ENCODE measurements around the gene TMSB4Y.

The TMSB4Y gene

DNA sequence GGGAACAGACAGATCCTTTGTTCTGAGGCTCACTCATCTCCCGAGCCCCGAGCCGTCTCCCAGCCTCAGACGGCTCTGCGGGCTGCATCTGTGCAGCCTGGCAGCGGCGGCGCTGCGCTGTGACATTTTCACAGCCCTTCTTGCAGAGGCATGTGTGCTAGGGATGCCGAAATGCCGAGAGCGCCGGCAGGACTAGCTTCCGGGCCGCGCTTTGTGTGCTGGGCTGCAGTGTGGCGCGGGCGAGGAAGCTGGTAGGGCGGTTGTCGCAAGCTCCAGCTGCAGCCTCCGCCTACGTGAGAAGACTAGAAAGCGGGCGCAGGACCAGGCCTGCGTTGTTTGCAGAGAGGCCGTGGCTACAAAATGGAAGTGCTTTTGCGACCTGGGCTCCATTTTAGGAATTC, at the start of gene TMSB4Y:
TMSB4Y (plus strand) TSS at position 332 of the 401 bp plus-strand sequence.
- peak; percentile 43 to 50 for DNase-seq (ENCODE audit: low read depth in 1 of 2, low spot score in 1 of 2)

DNA sequence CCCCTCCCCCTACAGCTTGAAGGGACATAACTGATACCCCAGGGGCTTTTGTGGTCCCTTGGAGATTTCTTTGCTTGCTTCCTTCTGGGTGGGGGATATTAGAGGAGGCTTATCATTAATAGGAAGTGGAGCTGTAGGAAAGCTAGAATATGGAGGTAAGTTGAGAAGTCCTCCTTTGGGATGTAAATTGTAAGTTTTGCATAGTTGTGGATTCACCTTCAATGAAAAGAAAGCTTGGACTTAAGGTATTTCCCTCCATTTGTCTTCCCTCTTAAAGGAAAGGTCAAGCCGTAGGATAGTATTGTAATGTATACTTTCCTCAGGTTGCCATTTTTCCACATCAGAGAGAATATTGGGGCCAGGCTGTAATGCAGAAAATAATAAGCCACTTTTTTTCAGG, 39.5 kb upstream of the TMSB4Y start:
- no peak for DNase-seq (ENCODE audit: low read depth in 1 of 2, low spot score in 1 of 2)

DNA sequence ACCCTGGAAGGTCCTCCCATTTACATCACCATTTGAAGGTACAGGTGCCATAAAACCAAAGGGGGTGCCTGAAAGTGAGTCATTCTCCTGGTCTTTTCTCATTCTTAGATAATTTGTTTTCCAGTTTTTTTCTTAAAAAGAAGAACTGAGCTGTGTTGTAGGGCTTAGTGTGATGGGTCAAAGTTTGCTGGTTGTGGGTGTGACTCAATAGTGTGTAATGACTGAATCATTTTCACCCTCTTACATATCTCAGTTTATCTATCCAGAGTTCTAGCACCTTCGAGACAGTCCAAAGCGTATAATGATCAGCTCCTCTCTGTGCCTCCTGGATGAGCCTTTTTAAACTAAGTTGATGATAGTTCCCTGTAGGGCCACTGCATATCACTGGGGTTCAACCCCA, 32.6 kb upstream of the TMSB4Y start:
- DNase-seq (ENCODE audit: low read depth in 1 of 2, low spot score in 1 of 2): no peak

DNA sequence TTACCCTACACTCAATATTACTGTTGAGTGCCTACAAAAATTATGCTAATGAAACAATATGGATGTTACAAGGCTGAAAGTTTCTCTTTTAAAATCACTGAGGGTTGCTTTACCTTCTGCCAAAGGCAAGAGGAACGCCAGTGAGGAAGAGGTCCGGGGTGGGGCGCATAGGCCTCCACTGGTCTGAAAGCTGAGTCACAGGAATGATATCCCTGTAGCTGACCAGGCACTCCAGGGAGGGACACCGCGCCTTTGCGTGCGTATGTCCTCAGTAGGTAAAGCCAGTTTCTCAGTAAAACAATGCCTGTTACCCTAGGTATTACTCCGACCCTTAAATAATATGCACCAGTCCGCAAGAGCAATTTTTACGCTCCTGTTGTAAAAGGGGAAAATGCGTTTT, 1.4 kb upstream of the TMSB4Y start:
- DNase-seq (ENCODE audit: low read depth in 1 of 2, low spot score in 1 of 2): no peak

DNA sequence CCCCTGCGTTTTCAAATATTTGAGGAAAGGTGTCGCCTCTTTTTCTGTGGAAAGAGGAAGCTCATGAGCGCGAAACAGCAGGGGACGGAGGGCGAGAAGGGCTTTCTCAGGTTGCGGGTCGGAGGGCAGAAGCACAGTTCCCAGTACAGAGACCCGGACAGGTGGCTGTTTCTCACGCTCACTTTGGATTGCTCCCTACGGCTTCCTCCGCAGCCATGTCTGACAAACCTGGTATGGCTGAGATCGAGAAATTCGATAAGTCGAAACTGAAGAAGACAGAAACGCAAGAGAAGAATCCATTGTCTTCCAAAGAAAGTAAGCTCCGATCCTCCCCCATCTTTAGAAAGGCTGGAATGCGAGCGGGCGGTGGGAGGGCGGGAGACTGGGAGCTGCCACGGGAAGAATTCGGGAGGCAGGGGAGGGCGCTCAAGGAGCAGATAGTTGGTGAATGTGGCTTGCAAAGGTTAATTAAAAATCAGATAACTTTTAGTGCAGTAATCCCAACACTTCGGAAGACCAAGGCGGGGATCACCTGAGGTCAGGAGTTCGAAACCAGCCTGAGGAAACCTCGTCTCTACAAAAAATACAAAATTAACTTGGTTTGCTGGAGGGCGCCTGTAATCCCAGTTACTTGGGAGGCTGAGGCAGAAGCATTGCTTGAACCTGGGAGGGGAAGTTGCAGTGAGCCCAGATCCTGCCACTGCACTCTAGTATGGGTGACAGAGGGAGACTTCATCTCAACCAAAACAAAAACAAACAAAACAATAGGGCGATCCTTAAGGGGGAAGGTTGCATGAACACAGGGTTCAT, 627 bp downstream of the TMSB4Y start:
- no peak for DNase-seq (ENCODE audit: low read depth in 1 of 2, low spot score in 1 of 2)

DNA sequence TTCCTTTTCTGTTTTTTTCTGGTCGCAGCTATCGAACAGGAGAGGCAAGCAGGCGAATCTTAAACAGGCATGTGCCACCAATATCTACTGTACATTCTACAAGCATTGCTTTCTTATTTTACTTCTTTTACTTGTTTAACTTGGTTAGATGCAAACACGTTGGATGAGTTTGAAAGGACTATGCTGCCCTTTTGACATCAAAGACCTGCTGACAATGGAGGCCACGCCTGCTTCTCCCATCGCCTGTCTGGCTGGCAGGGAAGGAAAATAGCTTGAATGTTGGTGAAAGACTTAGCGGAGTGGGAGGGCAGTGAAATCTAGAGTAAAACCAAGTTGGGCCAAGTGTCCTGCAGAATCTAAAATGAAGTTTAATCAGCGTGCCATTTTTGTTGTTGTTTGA, 1.5 kb downstream of the TMSB4Y start:
- DNase-seq (ENCODE audit: low read depth in 1 of 2, low spot score in 1 of 2): no peak

DNA sequence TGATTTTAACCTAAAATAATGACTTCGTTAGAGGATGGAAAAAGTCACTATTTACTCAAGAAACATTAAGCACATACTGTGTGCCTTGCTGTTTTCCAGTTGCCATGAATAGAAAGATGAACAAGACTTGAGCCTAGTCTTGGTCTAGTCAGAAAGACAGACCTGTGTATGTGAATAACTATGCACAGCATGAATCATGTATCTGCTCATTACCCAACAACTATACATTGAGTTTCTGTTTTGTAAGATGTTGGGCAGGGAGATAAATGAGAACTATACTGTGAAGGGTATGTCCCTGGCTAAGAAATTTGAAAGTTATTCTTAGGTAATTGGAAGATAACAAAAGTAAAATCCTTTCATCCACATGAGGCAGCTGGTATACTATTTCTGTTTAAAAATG, 4.3 kb downstream of the TMSB4Y start:
- DNase-seq (ENCODE audit: low read depth in 1 of 2, low spot score in 1 of 2): no peak

DNA sequence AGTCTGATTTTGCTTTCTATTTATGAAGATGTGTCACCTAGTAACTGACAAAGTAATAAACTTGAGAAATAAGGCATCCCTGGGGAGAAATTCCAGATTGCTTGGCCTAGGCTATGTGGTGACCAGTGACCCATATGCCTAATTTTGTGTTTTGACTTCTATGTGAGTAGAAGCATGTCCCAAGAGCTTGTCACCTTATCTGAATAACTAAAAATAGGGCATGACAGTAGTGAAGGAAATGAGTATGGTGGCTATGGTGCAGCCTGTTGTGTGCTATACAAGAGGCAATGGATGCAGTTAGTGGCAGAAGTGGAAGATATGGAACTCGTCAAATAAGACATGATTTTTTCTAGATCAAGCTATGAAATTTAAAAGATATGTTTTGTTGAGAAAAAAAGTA, 15.3 kb downstream of the TMSB4Y start:
- DNase-seq (ENCODE audit: low read depth in 1 of 2, low spot score in 1 of 2): no peak

DNA sequence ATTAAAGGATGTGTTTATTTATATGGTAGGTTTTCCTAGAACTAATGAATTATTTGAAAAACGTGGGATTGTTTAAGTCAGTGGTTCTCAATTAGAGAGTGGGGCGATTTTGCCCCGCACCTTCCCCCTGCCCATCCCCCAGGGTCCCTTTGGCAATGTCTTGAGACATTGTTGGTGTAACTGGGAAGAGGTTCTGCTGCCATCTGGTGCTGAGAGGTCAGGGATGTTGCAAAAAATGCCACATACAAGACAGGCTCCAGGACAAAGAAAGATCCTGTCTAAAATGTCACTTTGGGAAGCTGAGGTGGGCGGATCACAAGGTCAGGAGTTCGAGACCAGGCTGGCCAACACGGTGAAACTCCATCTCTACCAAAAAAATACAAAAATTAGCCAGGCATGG, 25.8 kb downstream of the TMSB4Y start:
- no peak for DNase-seq (ENCODE audit: low read depth in 1 of 2, low spot score in 1 of 2)

DNA sequence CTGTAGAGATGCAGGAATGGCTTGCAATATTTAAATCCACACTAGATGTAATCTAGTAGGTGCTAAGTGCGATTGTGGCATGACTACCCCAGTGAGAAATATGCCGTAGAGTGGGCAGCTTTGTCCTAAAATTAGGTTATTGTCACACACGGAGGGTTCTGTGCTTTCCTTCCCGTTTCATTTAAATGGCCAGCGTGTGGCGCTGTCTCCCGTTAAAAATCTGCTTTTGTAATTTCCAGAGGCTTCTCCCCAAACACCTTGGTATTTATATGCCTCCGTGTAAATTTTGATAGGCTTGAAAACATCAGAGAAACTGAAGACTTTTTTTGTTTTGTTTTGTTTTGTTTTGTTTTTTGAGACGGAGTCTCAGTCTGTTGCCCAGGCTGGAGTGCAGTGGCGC, 34.9 kb downstream of the TMSB4Y start:
- DNase-seq (ENCODE audit: low read depth in 1 of 2, low spot score in 1 of 2): peak in 1 of 2 donors; percentile 12

DNA sequence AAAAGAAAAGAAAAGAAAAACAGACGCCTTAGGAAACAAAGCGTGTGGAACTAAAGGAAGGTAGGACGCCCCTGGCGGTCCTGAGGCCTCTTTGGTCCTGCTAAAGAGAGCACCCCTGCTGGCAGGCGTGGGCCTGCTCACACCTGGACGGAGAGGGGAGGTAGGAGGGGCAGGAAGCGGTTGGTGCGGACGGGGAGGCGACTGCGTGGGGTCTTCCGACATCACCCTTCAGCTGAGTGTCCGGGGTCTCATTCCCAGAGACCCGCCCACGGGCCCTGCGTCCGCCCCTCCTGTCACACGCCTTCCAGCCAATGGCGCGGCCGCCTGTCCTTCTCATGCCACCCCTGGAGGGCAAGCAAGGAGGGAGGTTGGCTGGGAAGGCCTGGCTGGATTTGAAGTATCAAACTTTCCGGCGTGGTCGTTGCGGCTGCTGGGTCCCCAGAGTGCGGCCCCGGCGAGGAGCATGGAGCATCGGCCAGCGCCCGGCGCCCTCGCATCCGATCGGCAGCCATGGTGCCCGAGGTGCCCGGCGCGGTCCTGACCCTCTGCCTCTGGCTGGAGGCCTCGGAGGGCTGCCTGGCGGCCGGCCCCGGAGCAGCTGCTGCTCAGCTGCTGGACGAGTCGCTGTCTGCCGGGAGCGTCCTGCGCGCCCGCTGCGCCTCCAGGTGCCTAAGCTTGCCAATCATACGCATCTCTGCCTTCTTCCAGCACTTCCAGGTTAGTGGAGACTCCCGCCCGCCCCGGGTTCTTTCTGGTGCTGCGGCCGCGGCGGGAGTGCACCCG, 47.8 kb downstream of the TMSB4Y start:
- DNase-seq (ENCODE audit: low read depth in 1 of 2, low spot score in 1 of 2): peak in 1 of 2 donors; percentile 10

DNA sequence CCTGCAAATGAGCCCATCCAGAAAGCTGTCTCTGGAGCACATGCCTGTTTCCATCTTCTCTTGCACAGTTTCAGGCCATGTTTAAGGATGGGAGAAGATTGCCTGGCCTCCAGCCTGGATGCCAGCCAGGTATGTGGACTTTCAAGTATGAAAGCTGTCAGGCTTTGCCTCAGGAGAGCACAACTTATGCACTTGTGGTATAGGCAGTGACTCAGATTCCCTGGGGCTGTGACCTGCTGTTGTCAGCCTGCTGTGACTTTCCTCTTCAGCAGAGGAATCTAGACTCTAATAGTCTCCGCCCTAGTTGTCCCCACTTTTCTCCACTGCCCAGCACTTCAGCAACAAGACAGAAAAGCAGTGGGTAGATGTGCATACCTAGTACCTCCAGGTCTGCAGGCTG, 51.0 kb downstream of the TMSB4Y start:
- DNase-seq (ENCODE audit: low read depth in 1 of 2, low spot score in 1 of 2): no peak
